ENCODE results near the gene KIAA0319L.
A peak's percentile ranks its signal among the peaks of the same experiment; 100 is the strongest.

KIAA0319L gene

GRCh38 chr1:35561972-35562680 is 4.9 kb upstream of the KIAA0319L start:
- DNase-seq, result no peak

DNA sequence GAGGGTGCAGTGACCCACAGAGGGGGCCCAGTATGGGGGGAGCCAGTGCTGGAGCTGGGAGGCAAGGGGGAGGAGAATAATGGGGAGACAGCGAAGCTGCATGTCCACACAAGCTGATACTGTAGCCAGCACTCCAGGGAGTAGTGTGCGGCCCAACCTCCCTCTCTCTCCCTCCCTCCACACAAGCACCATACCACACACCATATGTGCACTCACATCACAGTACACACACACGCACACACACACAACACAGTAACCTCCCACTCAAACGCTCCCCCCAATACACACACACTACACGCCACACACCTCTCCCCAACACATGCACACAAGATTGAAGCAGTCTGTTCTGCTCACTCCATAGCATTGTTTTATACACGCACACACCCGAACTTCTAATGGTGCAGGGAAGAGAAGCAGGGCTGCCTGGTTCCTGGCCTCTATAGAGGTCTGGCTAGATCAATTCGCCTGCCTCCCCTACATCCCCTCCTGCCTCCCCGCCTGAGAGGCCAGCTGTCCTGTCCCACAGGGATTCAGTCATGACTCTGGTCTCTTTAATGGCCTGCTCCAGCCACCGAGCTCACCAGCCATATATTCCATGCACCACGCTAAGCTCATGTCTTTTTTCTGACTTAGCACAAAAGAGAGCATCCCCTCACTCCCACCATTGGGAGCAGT is 4.2 kb upstream of the KIAA0319L start:
- no peak for DNase-seq

- DNase-seq, result no peak
Measured at GRCh38 chr1:35560256-35561225, 3.3 kb upstream of the KIAA0319L start.

DNA sequence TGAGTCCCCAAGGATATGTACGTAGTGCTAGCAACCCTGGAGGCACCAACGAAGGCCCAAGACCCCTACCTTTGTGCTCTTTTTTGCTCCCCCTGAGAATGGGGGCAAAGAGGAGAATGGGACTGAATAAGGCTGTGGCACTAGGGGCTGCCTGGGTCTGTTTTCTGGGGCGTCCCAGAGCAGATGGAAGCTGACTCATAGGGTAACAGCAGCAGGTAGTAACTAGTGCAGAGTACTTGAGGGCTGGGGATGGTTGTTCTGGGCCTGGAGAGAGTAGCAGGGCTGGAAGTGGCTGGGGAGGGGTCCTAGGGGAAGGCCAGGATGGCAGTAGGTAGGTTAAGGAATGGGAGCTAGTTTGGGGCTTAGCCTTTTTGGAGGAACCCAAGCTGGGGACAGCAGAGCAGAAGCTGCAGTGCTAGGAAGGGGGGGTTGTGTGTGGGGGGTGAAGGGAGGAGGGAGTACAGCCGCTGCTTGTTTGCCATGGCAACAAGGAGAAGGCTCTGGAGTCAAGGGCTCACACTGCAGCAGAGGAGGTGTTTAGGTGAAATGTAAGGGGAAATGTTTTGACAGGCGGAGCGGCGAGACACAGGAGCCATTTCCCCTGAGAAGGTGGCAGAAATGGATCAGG is 2.2 kb upstream of the KIAA0319L start:
- no peak for DNase-seq

- no peak for DNase-seq
Measured at GRCh38 chr1:35558374-35559316, 1.4 kb upstream of the KIAA0319L start.

- peak; percentile 95 for DNase-seq
Measured at GRCh38 chr1:35557611-35558373, 589 bp upstream of the KIAA0319L start, which contains the start of gene NCDN. Gene NCDN, plus strand, starts transcription at chr1:35557799. Its CDS starts 392 bp downstream, at chr1:35558191.

- no peak for DNase-seq
Measured at GRCh38 chr1:35556484-35557117, 602 bp downstream of the KIAA0319L start.

DNA sequence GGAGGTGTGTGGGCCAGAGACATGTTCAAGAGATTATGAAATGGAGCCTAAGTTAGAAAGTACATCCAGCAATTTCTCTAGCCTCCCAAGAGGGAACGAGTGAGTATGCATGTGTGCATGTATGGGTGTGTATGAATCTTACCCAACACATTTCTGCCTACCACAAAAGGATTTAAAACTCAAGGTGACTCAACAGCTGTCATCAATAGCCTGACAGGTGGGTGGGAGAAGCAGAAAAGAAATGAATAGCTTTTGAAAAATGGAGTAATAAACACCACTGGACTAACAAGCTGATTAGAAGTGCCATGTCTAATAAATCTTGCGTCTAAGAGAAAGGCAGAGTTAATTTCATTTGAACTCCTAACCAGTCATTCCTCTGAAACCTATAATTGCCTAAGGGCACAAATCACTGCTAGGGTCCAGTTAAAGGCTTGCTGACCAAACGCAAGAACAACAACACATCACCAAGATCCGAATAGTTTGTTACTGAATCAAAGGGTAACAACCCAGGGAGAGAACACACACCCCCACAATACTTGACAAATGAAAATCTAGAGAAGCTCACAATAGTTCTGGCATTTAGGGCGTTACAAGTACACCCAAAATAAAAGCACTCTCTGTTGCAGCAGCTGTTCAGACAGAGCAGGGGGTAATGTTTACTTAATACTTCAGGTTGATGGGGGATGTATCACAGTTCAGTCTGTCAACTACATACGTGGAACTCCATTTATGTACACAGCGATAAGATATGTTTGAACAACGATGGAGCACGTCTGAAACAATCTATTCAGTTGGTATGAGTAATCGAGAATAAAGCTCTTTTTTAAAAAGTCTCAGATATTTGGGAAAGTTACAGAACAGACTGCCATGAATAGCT is 1.4 kb downstream of the KIAA0319L start:
- DNase-seq, result no peak

GRCh38 chr1:35555212-35555584 is 2.0 kb downstream of the KIAA0319L start:
- no peak for DNase-seq

DNA sequence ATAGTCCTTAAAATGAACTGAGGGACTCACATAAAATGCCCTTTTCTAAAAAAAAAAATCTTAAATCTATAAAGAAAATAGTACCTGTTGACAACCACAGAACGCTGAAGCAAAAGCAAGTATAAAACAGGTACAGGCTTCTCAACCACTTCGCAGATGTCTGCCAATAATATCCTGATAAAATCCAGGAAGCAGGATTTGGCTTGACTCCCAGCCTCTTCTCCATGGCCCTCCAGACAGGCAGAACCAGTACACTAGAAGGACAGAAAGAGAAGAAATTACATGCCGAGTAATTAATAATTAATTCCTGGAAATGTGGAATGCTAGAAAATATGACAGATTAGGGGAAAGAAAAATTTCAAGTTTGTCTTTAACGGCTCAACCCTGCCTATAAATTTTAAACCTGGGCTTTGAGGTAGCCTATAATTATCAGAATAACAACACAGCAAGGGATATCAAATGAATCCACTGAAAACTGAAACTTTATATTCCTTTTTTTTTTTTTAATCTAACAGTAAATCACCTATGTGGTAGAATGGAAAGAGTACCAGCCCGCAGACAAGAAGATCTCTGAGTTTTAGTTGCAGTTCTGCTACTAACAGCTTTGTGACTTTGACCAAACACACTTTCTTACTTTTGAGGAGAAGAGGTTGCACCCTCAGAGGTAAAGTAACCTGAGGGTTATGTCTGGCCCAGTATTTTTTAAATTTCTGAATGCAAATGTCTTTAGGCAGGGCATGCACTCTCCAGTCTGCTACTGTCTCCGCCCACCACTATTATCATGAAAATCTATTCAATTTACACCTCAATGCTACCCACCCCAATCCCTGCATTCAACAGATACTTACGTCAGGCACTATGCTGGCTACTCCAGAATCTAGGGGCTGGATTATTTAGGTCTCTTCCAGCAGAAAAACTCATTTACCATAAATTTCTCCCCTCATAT is 2.7 kb downstream of the KIAA0319L start:
- no peak for DNase-seq

DNA sequence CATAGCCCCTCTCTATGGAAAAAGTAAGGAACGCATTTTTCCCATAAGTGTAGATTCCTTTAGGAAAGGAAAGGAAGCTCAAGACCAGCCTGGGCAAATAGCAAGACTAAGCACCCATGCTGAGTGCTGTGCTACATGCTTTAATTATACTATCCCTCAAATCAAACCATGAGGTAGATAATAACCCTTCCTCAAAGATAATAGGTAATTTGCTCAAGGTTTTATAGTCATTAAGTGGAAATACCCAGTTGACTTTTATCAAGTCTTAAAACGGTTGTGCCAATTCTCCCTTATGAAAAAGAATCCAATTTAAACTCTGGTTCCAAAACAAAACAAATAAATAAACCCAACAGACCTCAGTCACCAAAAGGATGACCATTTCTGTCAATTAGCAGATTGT is 3.4 kb downstream of the KIAA0319L start:
- DNase-seq, result no peak

- no peak for DNase-seq
Measured at GRCh38 chr1:35546614-35547013, 10.6 kb downstream of the KIAA0319L start.

GRCh38 chr1:35544976-35545375 is 12.2 kb downstream of the KIAA0319L start:
- peak; percentile 73 to 81 for DNase-seq

GRCh38 chr1:35539824-35540261 is 17.4 kb downstream of the KIAA0319L start:
- no peak for DNase-seq

DNA sequence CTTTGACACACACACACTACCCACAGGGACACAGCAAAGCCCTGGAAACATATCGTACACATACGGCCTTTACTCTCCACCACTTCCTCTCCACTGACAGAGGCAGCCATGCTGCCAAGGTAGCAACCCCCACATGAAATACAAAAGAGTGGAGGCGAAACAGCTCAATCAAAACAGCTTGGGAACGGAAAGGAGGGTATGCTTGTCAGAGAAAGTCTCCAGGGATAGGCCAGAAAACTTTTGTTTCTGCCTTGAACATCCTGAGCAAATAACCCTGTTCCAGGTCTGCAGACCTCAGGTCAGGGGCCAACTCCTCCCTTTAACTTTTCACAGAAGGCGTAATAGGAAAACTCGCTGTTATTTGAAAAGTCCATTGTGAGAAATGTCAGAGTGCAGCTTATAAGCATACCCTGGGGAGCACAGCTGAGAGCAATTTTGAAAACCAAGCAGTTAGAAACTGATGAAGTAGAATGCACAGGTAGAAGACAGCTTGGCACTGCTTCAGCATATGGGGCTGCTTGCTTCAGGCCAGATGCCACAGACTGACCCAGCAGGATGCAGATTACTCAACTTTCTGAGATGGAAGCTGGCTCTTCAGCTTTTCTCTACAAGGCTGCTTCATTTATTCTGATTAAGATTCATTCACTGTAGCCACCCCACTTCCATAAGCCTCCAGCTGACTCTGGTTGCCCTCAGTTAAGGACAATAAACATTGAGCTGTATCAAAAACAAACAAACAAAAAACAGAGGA is 18.0 kb downstream of the KIAA0319L start:
- DNase-seq, result peak; percentile 23 to 27

GRCh38 chr1:35537806-35538205 is 19.4 kb downstream of the KIAA0319L start:
- DNase-seq, result no peak

DNA sequence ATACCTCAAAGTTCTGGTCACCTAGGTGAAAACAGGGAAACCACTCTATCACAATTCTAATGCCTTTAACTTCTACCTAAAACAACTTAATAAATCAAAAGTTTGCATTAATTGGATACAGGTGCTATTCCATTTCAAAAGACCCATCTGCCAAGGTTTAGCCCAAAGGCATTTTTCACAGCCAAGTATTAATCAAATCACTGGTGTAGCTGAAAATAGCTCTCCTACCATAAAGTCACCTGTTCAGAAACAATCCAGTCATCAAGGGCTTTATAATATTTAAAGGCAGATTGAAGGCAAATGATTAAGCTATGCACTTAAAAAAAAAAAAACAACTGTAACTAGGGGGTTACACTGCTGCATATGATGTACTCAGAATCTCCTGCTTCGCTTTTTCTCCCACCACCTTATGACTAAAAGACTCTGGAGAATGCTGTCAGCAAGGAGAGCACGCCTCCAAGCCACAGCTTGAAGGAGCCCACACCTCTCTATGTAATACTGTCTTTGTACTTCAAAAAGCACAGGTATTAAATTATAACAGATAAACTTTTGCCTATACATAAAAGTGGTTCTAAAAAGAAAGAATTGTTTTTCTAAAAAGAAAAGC is 20.5 kb downstream of the KIAA0319L start:
- no peak for DNase-seq

Measured in AML-193 (cell line).